Stromal cell of bone marrow (primary cell): ENCODE measurements around the gene C4BPB.

Experiments
- DNase-seq: peaks from one replicate; pipeline ENCODE4 v3.0.0-alpha.2; 2012; ENCODE audit warnings: low read depth

The C4BPB gene

GRCh38 chr1:207145401-207146058, 56.9 kb downstream of the C4BPB start:
- DNase-seq = no peak
